Activated CD4-positive, alpha-beta T cell treated with anti-CD3 and anti-CD28 coated beads, Interleukin-2, amount 50 U/mL, for 1 hour (primary cell): ENCODE data around the gene YIF1A.

Experiments
- DNase-seq: peaks from one replicate; pipeline ENCODE4 v3.0.0-alpha.2; 2020

YIF1A gene

GRCh38 chr11:66239998-66240780 lies 48.8 kb downstream of the YIF1A start:
- no peak for DNase-seq

DNA sequence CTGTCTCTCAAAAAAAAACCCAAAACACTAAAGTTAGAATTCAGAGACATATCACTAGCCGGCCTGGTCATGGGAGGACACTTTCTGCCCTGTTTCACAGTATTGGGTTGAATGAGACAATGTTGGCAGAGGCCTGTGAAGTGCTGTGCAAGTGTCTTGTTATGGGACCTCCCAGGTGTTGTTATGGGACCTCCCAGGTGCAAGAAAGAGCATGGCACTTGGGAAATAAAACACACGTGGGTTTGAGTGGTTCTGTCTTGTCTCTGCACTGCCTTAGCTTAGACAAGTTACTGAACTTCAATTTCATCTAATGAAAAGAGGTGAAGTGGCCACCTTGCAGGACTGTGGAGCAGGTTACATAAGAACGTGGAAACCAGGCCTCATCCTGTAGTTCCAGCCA lies 49.4 kb downstream of the YIF1A start:
- DNase-seq = no peak

- DNase-seq = no peak
Measured at GRCh38 chr11:66238786-66239413, 50.0 kb downstream of the YIF1A start.

DNA sequence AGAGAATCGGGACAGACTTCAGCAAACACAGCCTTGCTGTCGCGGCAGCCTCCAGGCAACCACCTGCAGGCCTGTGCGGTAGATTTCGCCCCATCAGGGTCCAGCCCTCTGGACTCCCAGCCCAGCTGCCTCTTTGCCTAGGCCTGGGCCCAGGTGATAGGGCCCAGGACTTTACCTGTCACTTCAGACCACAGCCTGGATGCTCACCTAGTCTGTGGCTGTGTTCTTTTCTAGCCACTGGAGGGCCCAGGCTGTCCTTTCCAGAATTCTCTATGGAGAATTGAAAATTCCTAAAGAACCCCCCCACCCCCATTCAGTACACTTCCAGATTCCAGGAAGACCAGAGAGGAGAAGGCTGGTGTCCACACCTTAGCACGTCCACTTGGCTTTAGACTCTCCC lies 51.1 kb downstream of the YIF1A start:
- no peak for DNase-seq

DNA sequence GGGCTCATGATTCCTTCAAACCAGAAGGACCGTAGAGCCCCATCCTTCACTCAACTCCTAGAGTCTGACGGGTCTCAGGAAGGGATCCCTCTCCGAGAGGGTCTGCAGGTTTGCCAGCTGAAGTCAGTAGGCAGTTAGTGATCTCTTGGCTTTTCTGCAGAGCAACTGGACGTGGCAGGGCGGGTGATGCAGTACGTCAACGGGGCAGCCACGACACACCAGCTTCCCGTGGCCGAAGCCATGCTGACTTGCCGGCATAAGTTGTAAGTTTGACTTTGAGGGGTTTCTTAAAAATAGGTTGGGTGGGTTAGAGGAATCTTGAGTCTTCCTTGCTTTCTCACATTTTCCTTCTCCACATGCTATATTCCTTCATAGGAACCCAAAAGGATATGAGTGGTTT lies 53.8 kb downstream of the YIF1A start:
- DNase-seq = no peak
